Transverse colon (tissue), 4 donors: ENCODE measurements around the gene YIPF7. TPM values are rescaled to one million over a fixed set of nuclear protein-coding genes. Genes with fewer than 3 reads are reported as not detected.

Experiments
- DNase-seq: peaks from one replicate; pipeline ENCODE4 v3.0.0-alpha.2; 2019
- H3K27ac ChIP-seq, 4 donors: fragments of 200-600 bp; sonication (generic); 2 replicates each; pipeline ENCODE4 v1.5.1; 2016 to 2018; ENCODE audit warnings: inconsistent platforms in 4 of 4
- H3K27me3 ChIP-seq: fragments of 200-600 bp; sonication (generic); 2 replicates; pipeline ENCODE4 v1.5.1; 2017; ENCODE audit warnings: inconsistent platforms
- H3K36me3 ChIP-seq, 4 donors: fragments of 200-600 bp; sonication (generic); 2 replicates each; pipeline ENCODE4 v1.5.1; 2017 to 2019; ENCODE audit warnings: inconsistent platforms in 4 of 4
- H3K4me1 ChIP-seq, 4 donors: fragments of 200-600 bp; sonication (generic); 2 replicates each; pipeline ENCODE4 v1.5.1; 2017 to 2020; ENCODE audit warnings: inconsistent platforms in 4 of 4
- H3K4me3 ChIP-seq, 4 donors: fragments of 200-600 bp; sonication (generic); 1 replicate in 1 of 4; 2 replicates in 3 of 4; pipeline versions ENCODE4 v1.5.1 to v1.6.1; 2017 to 2019; ENCODE audit warnings: inconsistent platforms in 4 of 4
- H3K9me3 ChIP-seq, 2 donors: fragments of 200-600 bp; sonication (generic); 2 replicates each; pipeline ENCODE4 v1.5.1; 2017 to 2019; ENCODE audit warnings: inconsistent platforms in 2 of 2
- CTCF ChIP-seq, 5 experiments: fragments of 200-600 bp in 3 of 5; fragments of 450-650 bp in 2 of 5; sonication (generic) in 3 of 5; IDR thresholded peaks; 1 replicate in 2 of 5; 2 replicates in 3 of 5; pipeline ENCODE4 v1.5.1; 2016 to 2017; ENCODE audit warnings: antibody characterized with exemption in 5 of 5, inconsistent platforms in 3 of 5, mild to moderate bottlenecking in 2 of 5, moderate library complexity in 1 of 5
- EP300 ChIP-seq: sonication (generic); formaldehyde crosslinking; IDR thresholded peaks from one replicate; pipeline ENCODE4 v1.6.1; 2017; ENCODE audit warnings: antibody characterized with exemption, low read depth
- POLR2A ChIP-seq: fragments of 450-650 bp; IDR thresholded peaks from one replicate; pipeline ENCODE4 v1.6.1; 2016; ENCODE audit warnings: antibody characterized with exemption, mild to moderate bottlenecking, moderate library complexity
- POLR2AphosphoS5 ChIP-seq, 3 donors: sonication (generic); formaldehyde crosslinking; IDR thresholded peaks; one replicate each; pipeline ENCODE4 v1.6.1; 2016; ENCODE audit warnings: antibody characterized with exemption in 3 of 3
- WGBS, 2 donors: methylation state at CpG; one replicate each; pipeline ENCODE4 v1.1.5; 2018; ENCODE audit warnings: low coverage in 1 of 2; 5-methylcytosine and 5-hydroxymethylcytosine counted together
- in situ Hi-C, 4 donors: fragments of 200-750 bp; cut with MboI; loops; one replicate each; pipeline versions ENCODE4 v1.15.0 to v1.15.1; 2017; ENCODE audit warnings: low sequenced_read_pairs in 3 of 4, low pct_ligation_motif_present in 1 of 4, low pct_unique_long_range_greater_than_20kb in 1 of 4
- intact Hi-C: fragments of 100-400 bp; cut with DNase I; formaldehyde crosslinking; loops from one replicate; pipeline ENCODE4 v1.15.1; 2023; ENCODE audit warnings: low total_unique reads
- total RNA-seq, 4 donors: library from RNA; depleted of rRNA; stranded (reverse); fragments of >200 nt; gene quantifications; one replicate each; pipeline ENCODE4 v1.1.0, GENCODE V29; 2016

YIPF7 gene
- total RNA-seq, 4 donors from 2014 or later, result not detected

DNA sequence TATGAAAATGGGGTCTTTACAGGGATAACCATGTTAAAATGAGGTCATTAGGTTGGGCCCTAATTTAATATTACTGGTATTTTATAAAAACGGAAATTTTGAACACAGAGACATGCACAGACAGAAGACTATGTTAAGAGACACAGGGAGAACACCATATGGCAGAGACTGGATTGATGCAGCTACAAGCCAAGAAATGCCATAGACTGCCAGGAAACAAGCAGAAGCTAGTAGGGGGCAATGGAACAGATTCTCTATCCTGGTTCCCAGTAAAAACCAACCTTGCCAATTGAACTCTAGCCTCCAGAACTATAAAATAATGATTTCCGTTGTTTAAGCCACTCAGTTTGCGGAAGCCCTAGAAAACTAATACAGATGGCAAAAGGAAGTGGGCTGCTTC, 20.2 kb upstream of the YIPF7 start:
- WGBS, 2 donors, result 83% methylated on average over 3 of the region's 3 CpGs; no CpG with 5 or more reads in 1 of the 2 donors

GRCh38 chr4:44670506-44671199, 19.2 kb upstream of the YIPF7 start:
- Histone ChIP-seq H3K9me3 (no peaks in the 10 kb centered on the region), H3K4me3 (no peak overlapping the region), H3K36me3 (no peaks in the 10 kb centered on the region), H3K27ac (no peak overlapping the region), H3K27me3 (no peaks in the 10 kb centered on the region), H3K4me1 (no peaks in the 10 kb centered on the region)
- in situ Hi-C loops, result no loop called here
- TF ChIP-seq CTCF (IDR thresholded peaks at IDR 0.05) (no peak), POLR2A (no peak), EP300 (no peak), POLR2AphosphoS5 (IDR thresholded peaks at IDR 0.05) (no peak)
- intact Hi-C loops, result no loop called here
- WGBS, 2 donors, result 75% methylated on average over 4 of the region's 4 CpGs; no CpG with 5 or more reads in 1 of the 2 donors
- DNase-seq, result no peak

More for the DNA sequence above, 20.2 kb upstream of the YIPF7 start:
- no peaks in the 10 kb centered on the region for H3K36me3 ChIP-seq
- no peaks in the 10 kb centered on the region for H3K9me3 ChIP-seq
- TF ChIP-seq EP300 (no peak), CTCF (IDR thresholded peaks at IDR 0.05) (no peak), POLR2A (no peak), POLR2AphosphoS5 (IDR thresholded peaks at IDR 0.05) (no peak)
- H3K27me3 ChIP-seq, result no peaks in the 10 kb centered on the region
- no peak overlapping the region for H3K27ac ChIP-seq
- DNase-seq, result no peak
- no peaks in the 10 kb centered on the region for H3K4me1 ChIP-seq
- in situ Hi-C loops (no loop called here), intact Hi-C loops (no loop called here)
- no peak overlapping the region for H3K4me3 ChIP-seq

- intact Hi-C loops, result no loop called here
- H3K27ac ChIP-seq, result no peak overlapping the region
- no peaks in the 10 kb centered on the region for H3K9me3 ChIP-seq
- no peaks in the 10 kb centered on the region for H3K27me3 ChIP-seq
- no peak for TF ChIP-seq POLR2AphosphoS5 (IDR thresholded peaks at IDR 0.05)
- no peak for TF ChIP-seq EP300
- TF ChIP-seq POLR2A, result no peak
- TF ChIP-seq CTCF (IDR thresholded peaks at IDR 0.05), result no peak
- DNase-seq, result no peak
- H3K4me3 ChIP-seq, result no peak overlapping the region
- H3K4me1 ChIP-seq, result no peaks in the 10 kb centered on the region
- 50 to 51% methylated on average over 2 of the region's 2 CpGs for WGBS, 2 donors
- H3K36me3 ChIP-seq, result no peaks in the 10 kb centered on the region
- in situ Hi-C loops, result no loop called here
Observed at GRCh38 chr4:44668526-44668925, 17.1 kb upstream of the YIPF7 start.

GRCh38 chr4:44663539-44664263, 12.3 kb upstream of the YIPF7 start:
- intact Hi-C loops, result no loop called here
- in situ Hi-C loops, result no loop called here
- WGBS, 2 donors, result 71 to 88% methylated on average over 3 to 19 of the region's 20 CpGs

More at GRCh38 chr4:44663539-44664263, 12.3 kb upstream of the YIPF7 start:
- Histone ChIP-seq H3K4me1 (no peaks in the 10 kb centered on the region), H3K4me3 (no peak overlapping the region), H3K27me3 (no peaks in the 10 kb centered on the region), H3K27ac (no peak overlapping the region), H3K36me3 (no peaks in the 10 kb centered on the region), H3K9me3 (no peaks in the 10 kb centered on the region)
- TF ChIP-seq POLR2AphosphoS5 (IDR thresholded peaks at IDR 0.05), result no peak
- TF ChIP-seq POLR2A, result no peak
- no peak for TF ChIP-seq CTCF (IDR thresholded peaks at IDR 0.05)
- no peak for DNase-seq
